CD4-positive, alpha-beta T cell treated with Interleukin-6 for 4 hours (primary cell): Measurements from ENCODE around the gene KAT7.

Source experiments
- DNase-seq: peaks from one replicate; pipeline ENCODE4 v3.0.0-alpha.2; 2020; ENCODE audit warnings: mixed read lengths

The KAT7 gene

GRCh38 chr17:49873926-49874325 lies 85.4 kb downstream of the KAT7 start:
- DNase-seq: no peak

- no peak for DNase-seq
These were observed 86.4 kb downstream of the KAT7 start for GRCh38 chr17:49874911-49875310.

DNA sequence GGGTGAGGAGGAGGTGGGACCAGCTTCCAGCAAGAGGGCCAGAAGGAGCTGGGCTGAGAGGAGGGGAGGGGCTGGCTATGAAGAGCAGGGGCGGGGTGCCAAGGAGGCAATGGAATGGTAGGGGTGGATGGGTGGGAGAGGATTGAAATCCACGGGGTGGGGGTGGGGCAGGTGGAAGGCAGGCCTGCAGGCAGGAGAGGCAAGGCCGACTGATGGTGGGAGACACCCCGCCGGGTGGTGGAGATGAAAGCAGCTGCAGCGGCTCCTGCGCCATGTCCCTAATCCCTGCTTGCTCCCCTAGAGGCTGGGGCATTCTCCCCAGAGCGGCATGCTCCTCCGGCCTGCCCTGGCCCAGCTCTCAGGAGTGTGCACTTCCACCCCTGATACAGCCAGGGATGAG lies 87.2 kb downstream of the KAT7 start:
- DNase-seq: no peak

GRCh38 chr17:49878931-49879904 lies 90.7 kb downstream of the KAT7 start:
- no peak for DNase-seq

- DNase-seq: peak; percentile 74
These were observed 92.0 kb downstream of the KAT7 start for GRCh38 chr17:49880291-49881053.

- DNase-seq: no peak
These were observed 92.5 kb downstream of the KAT7 start for GRCh38 chr17:49881054-49881402.

GRCh38 chr17:49882434-49882833 lies 94.0 kb downstream of the KAT7 start:
- DNase-seq: no peak
